HL-60/S4 treated with retinoic acid at 250 ng/mL for 4 days and 3 days (cell line): ENCODE data around the gene NEK10.
"Not testable (repeated sequence)": the region's sequence is repeated elsewhere in the genome, so short reads cannot be mapped to it uniquely, and the experiment has no call there.

ENCODE experiments used
- in situ Hi-C: fragments of 300-500 bp; cut with MboI; formaldehyde crosslinking; loops from 2 replicates; pipeline ENCODE4 v1.7.0; 2022; ENCODE audit warnings: low sequenced_read_pairs

Gene NEK10

DNA sequence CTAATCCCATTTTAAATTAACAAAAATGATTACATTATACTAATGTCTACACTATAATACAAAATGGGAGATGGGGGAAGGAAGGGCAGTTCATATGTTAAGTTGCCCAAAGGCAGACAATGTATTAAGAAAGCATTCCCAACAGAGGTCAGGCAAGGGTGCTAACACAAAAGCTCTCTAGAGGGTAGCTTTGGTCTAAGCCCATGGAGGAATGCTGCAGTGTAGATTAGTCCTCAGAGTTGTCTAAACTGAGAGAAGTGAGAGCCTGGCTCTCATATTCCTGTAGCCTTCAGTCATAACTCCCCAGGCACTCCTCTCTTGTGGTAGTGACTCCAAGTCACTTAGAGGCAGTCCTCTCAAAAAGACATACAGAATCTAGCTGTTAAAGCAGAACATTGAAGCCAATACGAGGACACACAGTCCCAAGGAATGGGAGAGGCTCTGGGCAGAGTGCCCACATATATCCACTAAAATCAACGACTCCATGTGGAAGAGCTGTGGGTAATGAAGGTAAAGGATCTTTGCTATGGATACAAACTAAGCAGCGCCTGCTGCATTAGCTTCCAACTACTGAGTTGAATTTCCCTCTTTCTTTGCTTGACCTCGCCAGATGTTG is 14.5 kb downstream of the NEK10 start:
- in situ Hi-C loops = no loop called here

DNA sequence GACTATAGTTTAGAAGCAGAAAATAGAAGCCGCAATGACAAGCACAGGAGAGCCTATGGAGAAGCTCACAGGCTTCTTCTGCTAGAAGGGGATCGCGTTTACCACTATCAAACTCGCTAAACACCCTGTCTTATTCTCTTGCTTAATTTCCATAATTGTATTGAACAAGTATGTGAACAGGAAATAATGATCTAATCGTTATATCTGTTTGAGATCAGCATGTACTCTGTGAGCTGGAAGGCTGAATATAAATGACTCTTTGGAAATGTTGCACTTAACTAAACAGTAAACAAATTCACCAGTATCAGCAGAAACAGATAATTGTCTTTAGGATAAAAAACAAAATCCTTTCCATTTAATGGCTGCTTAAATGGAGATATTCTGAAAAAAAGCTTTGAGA is 15.0 kb downstream of the NEK10 start:
- in situ Hi-C loops = no loop called here

DNA sequence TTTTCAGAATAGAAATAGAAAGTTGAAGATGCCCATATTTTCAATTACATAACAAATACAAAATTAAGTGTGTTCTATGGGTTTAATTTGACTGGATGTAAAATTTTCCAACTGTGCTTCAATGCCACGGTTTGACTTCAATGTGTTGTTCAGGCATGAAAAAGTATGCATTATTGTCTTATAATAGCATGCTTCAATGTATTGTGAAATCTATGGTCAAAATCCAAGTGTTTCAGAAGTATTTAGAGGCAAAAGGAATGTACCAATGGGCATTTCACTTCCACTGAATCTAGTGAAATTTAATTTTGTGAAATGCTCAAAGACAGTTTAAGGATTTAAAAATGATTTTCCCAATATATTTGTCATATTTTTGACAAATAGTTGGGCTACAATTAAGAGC is 16.0 kb downstream of the NEK10 start:
- in situ Hi-C loops = no loop called here

DNA sequence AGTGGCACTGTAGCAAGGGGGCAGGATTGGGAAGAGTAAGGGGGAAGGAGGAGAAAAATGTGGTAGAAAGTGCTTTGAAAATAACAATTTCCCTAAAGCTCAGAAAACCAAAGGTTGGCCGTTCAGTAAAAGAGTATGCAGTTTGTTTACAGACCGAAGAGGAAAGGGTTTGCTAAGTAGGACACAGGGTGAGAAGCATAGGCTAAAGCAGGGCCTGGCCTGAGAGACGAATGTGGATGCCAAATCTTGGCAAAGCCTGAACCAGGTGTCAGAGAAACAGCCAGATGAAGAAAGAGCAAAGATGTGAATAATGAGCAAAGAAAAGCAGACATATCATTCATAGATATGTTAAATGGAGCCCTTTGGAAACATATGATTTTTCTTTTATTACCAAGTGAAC is 17.1 kb downstream of the NEK10 start:
- in situ Hi-C loops = no loop called here

DNA sequence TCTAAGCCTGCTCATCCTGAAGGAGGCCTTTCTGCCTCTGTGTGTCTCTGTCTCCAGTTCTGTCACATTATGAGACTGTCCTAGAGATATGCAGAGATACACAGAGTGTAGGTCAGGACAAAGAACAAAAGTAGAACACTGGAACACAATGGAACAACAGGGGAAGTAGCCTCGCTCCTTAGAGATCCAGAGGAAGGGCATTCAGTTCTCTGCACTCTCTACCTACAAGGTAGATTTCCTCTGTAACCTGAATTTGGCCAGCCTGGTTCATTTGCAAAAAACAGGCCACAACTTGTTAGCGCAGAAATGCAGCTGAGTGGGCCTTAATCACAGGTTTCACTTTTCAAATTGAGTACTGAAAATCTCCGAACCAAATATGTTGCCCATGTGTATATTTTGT is 19.4 kb downstream of the NEK10 start:
- in situ Hi-C loops = no loop called here

DNA sequence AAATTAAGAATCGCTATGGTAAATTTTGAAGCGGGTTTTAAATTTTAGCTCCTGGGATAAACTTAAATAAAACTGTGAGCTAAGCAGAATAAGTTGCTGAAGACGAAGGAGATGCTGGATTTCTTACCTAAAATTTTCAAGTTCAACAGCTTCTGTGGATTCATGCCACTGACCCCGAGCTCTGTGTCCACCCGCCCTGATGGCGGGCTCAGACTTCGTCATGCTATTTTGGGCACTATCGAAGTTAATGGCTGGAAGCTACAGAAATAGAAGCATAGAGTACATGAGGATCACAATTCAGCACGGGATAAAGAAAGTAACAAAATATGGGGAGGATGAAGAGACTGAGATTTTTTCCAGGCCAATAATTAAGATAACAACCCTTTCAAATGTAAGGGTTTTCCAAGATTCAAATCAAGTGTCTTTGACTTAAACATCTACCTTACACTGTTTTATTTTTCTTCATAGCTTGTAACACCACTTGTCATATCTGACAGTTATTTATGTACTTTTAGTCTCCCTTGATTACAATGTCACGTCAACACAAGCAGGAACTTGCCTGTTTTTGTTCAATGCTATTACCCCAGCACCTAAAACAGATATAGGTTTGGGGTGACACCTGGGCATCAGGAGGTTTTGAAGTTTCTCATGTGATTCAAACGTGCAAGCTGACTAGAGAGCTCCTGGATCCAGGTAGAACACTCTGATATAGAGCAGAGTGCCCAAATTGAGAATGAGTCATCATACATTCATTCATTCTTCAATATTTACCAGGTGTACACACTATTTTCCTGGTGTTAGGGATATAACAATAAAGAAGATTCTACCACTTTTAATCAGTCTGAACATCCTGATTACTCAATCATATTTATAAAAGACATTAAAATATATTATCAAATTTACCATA is 23.0 kb downstream of the NEK10 start:
- in situ Hi-C loops = no loop called here

DNA sequence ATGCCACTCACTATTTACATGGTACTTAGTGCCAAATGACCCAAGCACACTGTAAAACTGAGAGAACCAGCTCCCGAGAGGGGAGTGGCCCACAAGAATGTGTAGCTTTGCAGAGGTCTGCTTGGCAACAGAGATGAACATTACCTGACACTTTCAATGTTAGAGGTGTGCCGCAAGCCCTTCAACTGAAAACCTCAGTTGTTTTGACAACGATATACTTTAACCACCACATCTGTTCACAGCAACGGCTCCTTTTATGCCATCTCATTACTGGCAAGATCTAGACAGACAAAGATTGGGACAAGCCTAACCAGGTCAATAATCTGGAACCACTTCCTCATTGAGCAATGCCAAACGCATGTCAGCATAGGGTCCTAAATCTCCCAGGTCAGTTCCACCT is 23.7 kb downstream of the NEK10 start:
- in situ Hi-C loops = no loop called here

DNA sequence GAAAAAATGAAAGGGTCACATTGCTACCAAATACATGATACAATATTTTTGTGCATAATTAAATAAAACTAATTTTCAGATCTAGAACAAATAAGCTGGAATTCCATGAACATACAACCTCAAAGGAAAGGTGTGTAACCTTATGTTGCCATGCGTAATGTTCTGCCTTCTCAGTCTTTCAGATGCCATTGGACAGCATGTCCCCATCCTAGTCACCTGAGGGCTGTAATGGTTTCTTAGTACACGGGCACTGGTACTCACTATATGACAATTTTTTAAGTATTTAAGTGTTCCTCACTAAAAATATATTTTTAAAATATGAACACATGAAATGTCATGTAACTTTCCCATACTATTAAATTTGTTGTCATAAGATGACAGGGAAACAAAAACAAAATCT is 24.1 kb downstream of the NEK10 start:
- in situ Hi-C loops = no loop called here

DNA sequence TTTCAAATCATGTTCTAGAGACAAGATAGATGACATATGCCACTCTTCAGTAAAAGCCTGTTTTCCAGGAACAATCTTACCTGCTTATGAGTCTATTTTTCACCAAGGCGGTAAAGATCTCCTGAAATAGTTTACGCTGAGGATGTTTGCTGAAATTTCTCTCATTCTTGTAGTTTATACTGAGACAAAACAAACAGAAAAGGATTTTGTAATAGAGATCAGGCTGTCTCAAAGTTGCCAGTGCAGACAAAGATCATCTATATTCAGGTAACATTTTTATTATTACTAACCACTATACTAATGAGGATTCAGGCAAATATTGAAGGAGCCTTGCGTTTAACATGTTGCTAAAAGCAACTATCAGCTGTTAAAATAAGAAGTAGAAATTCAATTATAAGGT is 25.0 kb downstream of the NEK10 start:
- in situ Hi-C loops = no loop called here

DNA sequence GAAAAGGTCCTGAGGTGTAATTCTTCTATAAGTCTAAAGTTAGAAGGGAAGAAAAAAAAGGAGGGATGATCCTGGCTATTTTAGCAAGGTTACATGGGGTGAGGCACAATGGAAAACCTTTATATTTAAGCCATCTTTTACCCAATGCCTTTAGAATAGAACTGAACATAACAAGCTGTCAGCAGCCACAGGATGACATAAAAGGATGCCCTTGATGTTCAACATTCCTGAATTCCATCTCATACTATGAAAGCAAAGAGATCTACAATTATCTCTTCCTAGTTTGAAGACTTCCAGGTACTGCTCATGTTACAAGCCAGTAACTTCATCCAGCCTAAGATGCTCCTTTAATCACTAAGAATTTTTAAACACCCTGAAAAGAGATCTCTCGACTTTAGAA is 26.9 kb downstream of the NEK10 start:
- in situ Hi-C loops = no loop called here

DNA sequence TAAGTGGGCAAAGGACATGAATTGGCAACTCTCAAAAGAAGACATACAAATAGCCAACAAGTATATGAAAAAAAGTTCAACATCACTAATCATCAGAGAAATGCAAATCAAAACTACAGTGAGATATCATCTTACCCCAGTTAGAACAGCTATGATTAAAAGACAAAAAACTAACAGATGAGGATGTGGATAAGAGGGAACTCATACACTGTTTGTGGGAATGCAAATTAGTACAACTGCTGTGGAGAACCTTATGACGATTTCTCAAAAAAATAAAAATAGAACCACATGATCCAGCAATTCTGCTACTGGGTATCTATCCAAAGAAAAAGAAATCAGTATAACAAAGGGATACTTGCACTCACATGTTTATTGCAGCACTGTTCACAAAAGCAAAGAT is 28.6 kb downstream of the NEK10 start:
- in situ Hi-C loops = no loop called here

DNA sequence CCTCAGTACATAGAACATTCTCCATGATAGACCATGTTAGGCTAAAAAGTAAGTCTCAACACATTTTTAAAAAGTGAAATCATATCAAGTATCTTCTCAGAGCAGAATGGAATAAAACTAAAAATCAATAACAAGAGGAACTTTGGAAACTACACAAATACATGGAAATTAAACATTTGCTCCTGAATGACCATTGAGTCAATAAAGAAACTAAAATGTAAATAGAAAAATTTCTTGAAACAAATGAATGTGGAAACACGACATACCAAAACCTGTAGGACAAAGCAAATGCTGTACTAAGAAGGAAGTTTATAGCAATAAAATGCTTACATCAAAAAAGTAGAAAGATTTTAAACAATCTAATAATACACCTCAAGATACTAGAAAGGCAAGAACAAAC is 33.6 kb downstream of the NEK10 start:
- in situ Hi-C loops = no loop called here

DNA sequence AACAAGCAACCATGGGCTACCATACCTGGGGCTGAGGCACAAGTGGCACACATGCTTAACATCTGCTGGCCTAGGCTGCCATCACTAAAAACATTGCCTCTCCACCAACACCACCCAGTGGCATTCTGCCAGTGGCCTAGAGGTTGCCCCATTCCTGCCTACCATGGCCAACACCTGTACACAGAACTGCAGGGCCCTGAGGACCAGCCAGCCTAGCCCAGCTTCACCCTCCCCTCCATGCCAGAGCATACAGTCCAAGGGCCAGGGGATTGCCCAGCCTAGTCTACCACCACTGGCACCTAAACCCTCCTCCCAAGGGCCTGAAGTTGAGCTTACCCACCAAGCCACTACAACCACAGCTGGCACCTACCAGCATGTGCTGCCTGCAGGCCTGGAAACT is 35.3 kb downstream of the NEK10 start:
- in situ Hi-C loops = no loop called here

DNA sequence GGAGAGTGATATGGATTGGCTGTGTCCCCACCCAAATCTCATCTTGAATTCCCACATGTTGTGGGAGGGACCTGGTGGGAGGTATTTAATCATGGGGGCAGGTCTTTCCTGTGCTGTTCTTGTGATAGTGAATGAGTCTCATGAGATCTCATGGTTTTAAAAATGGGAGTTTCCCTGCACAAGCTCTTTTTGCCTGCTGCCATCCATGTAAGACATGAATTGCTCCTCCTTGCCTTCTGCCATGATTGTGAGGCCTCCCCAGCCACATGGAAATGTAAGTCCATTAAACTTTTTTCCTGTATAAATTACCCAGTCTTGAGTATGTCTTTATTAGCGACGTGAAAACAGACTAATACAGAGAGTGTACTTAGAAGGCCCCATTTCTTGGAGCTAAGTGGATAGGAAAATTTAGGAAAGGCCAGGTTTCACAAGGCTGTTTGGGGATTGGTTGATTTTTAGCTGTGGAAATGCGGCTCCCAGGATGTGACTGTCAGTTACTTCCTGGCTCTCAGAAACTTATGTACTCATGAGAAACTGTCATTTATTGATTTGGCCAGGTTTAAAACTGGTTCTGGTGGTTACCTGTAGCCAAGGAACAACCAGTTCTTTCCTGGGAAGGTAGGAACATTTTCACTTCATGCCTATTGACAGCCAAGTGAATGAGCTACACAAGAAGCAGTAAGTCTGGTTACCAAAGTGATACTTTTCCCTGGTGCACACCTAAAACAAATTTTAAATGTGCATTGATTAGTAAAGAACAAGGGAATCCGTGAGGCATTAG is 40.0 kb downstream of the NEK10 start:
- in situ Hi-C loops = not testable (repeated sequence)

DNA sequence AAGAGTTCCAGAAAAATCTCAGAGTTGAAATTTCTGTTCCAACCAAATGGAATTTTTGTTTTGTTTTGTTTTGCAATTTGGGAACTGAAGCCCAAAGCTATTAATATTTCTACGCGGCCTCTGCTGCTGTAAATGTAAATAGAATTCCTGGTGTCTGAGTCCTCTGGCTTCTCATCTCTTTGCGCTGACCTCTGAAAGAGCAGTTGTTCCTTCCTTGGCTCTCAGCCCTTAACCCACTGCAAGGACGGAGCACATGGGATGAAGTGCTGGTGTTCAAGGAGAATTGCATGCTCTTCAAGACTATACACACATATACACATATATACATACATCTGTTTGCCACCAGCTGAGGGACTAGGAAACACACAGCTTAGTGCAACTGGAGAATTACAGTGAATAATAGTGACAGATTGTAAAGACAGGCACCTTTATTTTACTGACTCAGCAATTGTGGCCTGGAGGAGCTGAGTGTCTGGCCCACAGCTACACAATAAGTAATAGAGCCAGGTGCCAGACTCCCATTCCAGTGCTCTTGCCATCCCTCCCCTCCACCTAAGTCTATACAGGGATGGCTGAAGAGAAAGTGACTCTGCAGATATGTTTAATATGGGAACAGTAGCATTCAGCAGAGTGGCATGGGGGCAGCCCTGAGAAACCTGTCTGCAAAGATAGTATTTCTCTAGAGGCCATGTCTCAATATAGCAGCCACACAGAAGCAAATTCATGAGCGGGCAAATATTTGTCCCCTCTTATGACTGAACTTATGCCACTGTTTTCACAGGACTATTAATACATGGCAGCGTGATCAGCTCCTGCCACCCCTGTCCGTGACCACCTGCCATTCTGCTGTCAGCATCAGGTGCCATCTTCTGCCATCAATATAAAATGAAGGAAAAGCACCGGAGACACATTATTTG is 42.3 kb downstream of the NEK10 start:
- in situ Hi-C loops = no loop called here

DNA sequence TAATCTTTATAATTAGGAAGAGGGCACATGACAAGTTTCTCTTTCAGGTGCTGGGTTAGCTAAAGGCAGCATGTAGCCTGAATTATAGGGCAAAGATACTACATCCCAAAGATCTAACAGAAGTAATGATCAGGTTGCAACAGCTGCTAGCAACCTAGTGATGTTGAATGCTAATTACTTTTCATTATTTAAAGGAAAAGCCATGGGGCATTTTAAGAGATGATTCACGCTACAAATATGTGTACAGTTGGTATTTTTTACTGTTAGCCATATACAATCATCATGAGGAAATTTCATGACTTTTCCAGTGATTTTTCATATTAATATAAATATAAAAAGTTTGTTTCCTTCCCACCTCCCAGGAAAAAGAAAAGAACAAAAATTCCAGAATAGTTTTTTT is 43.0 kb downstream of the NEK10 start:
- in situ Hi-C loops = no loop called here

DNA sequence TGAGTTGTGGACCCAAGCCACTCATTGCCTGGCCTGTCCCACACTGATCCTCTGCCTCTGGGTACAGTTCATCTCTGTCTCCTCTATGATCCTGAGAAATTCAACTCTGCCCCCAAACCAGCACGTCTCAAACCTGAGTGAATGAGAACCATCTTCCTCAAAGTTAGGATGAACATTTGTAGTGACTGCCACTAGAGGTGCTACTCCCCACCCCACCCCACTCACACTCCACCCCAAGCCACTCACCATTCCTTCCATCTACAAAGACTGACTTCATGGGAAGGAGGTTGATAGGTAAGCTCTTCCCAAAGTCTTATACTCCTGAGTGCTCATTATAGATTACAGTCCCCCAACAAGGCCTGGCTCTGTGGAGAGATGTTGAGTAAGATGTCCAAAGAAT is 43.8 kb downstream of the NEK10 start:
- in situ Hi-C loops = no loop called here

DNA sequence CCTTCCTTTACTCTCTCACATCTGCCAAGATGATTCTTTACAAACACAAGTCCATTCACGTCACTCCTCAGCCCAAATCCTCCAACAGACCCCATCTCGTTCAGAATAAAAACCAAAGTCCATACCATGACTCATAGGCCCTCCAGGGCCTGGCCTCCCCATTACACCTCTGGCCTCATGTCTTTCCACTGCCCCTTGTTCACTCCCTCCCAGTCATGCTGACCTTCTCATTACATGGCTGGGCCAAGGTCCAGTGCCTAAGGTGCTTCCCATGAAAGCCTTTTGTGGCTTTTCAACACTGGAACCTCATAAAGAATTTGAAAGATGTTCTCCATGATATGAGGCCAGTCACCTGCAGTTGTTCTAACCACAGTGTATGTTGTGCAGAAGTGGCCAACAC is 44.5 kb downstream of the NEK10 start:
- in situ Hi-C loops = no loop called here

DNA sequence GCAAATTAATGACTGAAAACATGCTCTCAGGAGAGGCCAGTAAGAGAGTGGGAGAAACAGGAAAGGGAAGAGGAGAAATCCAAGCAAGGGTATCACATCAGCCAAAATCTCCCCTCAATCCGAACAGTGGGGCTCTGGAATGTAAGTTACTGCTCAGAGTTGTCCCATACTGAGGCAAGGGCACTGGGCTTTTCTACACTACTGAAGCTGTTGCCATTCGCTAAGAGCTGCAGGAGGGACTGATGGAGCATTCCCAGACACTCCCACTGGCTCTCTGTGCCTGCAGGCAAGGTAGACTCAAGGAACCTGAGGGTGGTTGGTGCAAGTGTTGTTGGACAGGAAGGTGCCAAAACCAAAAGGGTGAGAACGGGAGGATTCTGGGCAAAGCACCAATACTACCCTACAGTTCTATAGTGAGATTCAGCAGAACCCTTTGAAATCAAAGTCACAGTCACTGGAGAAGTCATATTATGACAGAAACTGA is 46.1 kb downstream of the NEK10 start:
- in situ Hi-C loops = no loop called here

DNA sequence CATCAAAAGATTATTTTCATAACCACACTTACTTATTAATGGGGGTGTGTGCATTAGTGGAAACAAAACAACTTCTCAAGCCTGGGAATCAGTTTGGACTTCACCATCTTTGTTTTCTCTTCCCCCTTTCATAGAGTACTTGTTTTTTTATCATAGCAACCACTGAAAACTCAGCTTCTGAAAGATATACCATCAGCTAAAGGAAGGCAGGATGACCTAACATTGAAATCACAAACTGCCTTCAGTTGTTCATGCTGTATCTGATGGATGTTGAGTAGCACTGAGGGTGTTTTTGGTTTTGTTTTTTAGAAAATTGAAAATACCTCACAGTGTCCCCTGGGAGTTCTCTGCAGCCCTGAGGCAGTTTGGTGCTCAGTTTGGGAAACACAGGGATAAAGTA is 46.5 kb downstream of the NEK10 start:
- in situ Hi-C loops = no loop called here
